H9 (cell line): ENCODE data around the gene ZNF786. TPM values are rescaled to one million over a fixed set of nuclear protein-coding genes. Genes with fewer than 3 reads are reported as not detected.

Source experiments
- DNase-seq: peaks from one replicate; pipeline ENCODE4 v3.0.0-alpha.2; 2017
- H2AFZ ChIP-seq: one replicate; pipeline ENCODE4 v1.6.1; 2013; ENCODE audit warnings: mild to moderate bottlenecking, low read length, control low read depth, moderate library complexity
- H2AK5ac ChIP-seq: 2 replicates; pipeline ENCODE4 v1.6.1; 2013; ENCODE audit warnings: low read length, control low read depth, mixed read lengths; ENCODE audit not compliant: insufficient read length
- H2BK120ac ChIP-seq: one replicate; pipeline ENCODE4 v1.6.1; 2013; ENCODE audit warnings: low read depth, mild to moderate bottlenecking, low read length, control low read depth, inconsistent platforms; ENCODE audit not compliant: poor library complexity, severe bottlenecking
- H2BK12ac ChIP-seq: 2 replicates; pipeline ENCODE4 v1.6.1; 2013; ENCODE audit warnings: low read length, control low read depth, mixed read lengths, low read depth; ENCODE audit not compliant: insufficient read length
- H2BK15ac ChIP-seq: 2 replicates; pipeline ENCODE4 v1.6.1; 2013; ENCODE audit warnings: low read depth, low read length, control low read depth
- H2BK20ac ChIP-seq: one replicate; pipeline ENCODE4 v1.6.1; 2013; ENCODE audit warnings: low read depth, mild to moderate bottlenecking, low read length, control low read depth, inconsistent platforms; ENCODE audit not compliant: poor library complexity, severe bottlenecking
- H2BK5ac ChIP-seq: 2 replicates; pipeline ENCODE4 v1.6.1; 2013; ENCODE audit warnings: low read length, control low read depth, mixed read lengths; ENCODE audit not compliant: insufficient read length
- H3K14ac ChIP-seq: 2 replicates; pipeline ENCODE4 v1.6.1; 2013; ENCODE audit warnings: low read length, control low read depth; ENCODE audit not compliant: insufficient read depth
- H3K18ac ChIP-seq: 2 replicates; pipeline ENCODE4 v1.6.1; 2013; ENCODE audit warnings: low read depth, mild to moderate bottlenecking, mixed read lengths, low read length, control low read depth; ENCODE audit not compliant: insufficient read length
- H3K23ac ChIP-seq: 2 replicates; pipeline ENCODE4 v1.6.1; 2013; ENCODE audit warnings: low read length, control low read depth, mixed read lengths, low read depth; ENCODE audit not compliant: insufficient read length
- H3K23me2 ChIP-seq: 2 replicates; pipeline ENCODE4 v1.6.1; 2013; ENCODE audit warnings: low read depth, mild to moderate bottlenecking, mixed read lengths, low read length, control low read depth; ENCODE audit not compliant: insufficient read length, poor library complexity, severe bottlenecking
- H3K27ac ChIP-seq: 2 replicates; pipeline ENCODE4 v1.5.1; 2013; ENCODE audit warnings: low read length, control low read depth, mixed read lengths, low read depth; ENCODE audit not compliant: insufficient read length
- H3K27me3 ChIP-seq: 2 replicates; pipeline ENCODE4 v1.6.1; 2013; ENCODE audit warnings: low read length, control low read depth, inconsistent platforms; ENCODE audit not compliant: insufficient read depth
- H3K4ac ChIP-seq: 2 replicates; pipeline ENCODE4 v1.6.1; 2013; ENCODE audit warnings: low read depth, mild to moderate bottlenecking, control low read depth, inconsistent platforms, low read length, moderate library complexity
- H3K4me1 ChIP-seq: 2 replicates; pipeline ENCODE4 v1.6.1; 2013; ENCODE audit warnings: low read length, control low read depth, inconsistent platforms; ENCODE audit not compliant: insufficient read depth
- H3K4me2 ChIP-seq: 2 replicates; pipeline ENCODE4 v1.6.1; 2013; ENCODE audit warnings: low read length, control low read depth, mixed read lengths; ENCODE audit not compliant: insufficient read length, insufficient read depth
- H3K56ac ChIP-seq: 2 replicates; pipeline ENCODE4 v1.6.1; 2013; ENCODE audit warnings: low read depth, mild to moderate bottlenecking, mixed read lengths, low read length, control low read depth; ENCODE audit not compliant: insufficient read length
- H3K79me1 ChIP-seq: 2 replicates; pipeline ENCODE4 v1.6.1; 2013; ENCODE audit warnings: low read depth, mild to moderate bottlenecking, moderate library complexity, low read length, control low read depth, inconsistent platforms; ENCODE audit not compliant: insufficient read depth, poor library complexity, severe bottlenecking
- H3K79me2 ChIP-seq: 2 replicates; pipeline ENCODE4 v1.6.1; 2013; ENCODE audit warnings: low read length, control low read depth, inconsistent platforms; ENCODE audit not compliant: insufficient read depth
- H3K9ac ChIP-seq: 2 replicates; pipeline ENCODE4 v1.6.1; 2013; ENCODE audit warnings: low read length, control low read depth, mixed read lengths; ENCODE audit not compliant: insufficient read length; ENCODE audit errors: extremely low read depth
- H3K9me3 ChIP-seq: one replicate; pipeline ENCODE4 v1.6.1; 2013; ENCODE audit warnings: low read depth, low read length, inconsistent platforms; ENCODE audit not compliant: control insufficient read depth
- H3T11ph ChIP-seq: one replicate; pipeline ENCODE4 v1.6.1; 2013; ENCODE audit warnings: mild to moderate bottlenecking, low read length, control low read depth, inconsistent platforms
- H4K20me1 ChIP-seq: one replicate; pipeline ENCODE4 v1.6.1; 2013; ENCODE audit not compliant: control insufficient read depth, insufficient read length, insufficient read depth
- H4K5ac ChIP-seq: 2 replicates; pipeline ENCODE4 v1.6.1; 2013; ENCODE audit warnings: low read depth, mild to moderate bottlenecking, mixed read lengths, low read length, control low read depth; ENCODE audit not compliant: insufficient read length
- H4K8ac ChIP-seq: replicated peaks from 2 replicates; pipeline ENCODE4 v1.6.1; 2013; ENCODE audit warnings: low read length, control low read depth, mixed read lengths, low read depth; ENCODE audit not compliant: insufficient read length
- H4K91ac ChIP-seq: 2 replicates; pipeline ENCODE4 v1.6.1; 2013; ENCODE audit warnings: low read depth, mild to moderate bottlenecking, moderate library complexity, mixed read lengths, low read length, control low read depth; ENCODE audit not compliant: insufficient read length
- H3K27ac Mint-ChIP-seq, 3 experiments: 2 replicates in 2 of 3; 3 replicates in 1 of 3; pipeline ENCODE4 v1.8.0; 2020 to 2021; ENCODE audit warnings: mixed read lengths in 3 of 3, mild to moderate bottlenecking in 1 of 3, moderate library complexity in 1 of 3
- H3K27me3 Mint-ChIP-seq: 2 replicates; pipeline ENCODE4 v1.8.0; 2021; ENCODE audit warnings: low read depth, mild to moderate bottlenecking, moderate library complexity, mixed read lengths
- H3K36me3 Mint-ChIP-seq, 3 experiments: 2 replicates in 2 of 3; 3 replicates in 1 of 3; pipeline ENCODE4 v1.8.0; 2020 to 2021; ENCODE audit warnings: low read depth in 3 of 3, mixed read lengths in 3 of 3; ENCODE audit not compliant: insufficient read depth in 1 of 3
- H3K4me1 Mint-ChIP-seq, 2 experiments: 2 replicates each; pipeline ENCODE4 v1.8.0; 2020; ENCODE audit warnings: mixed read lengths in 2 of 2
- H3K4me3 Mint-ChIP-seq, 2 experiments: 2 replicates in 1 of 2; 3 replicates in 1 of 2; pipeline ENCODE4 v1.8.0; 2020 to 2021; ENCODE audit warnings: mild to moderate bottlenecking in 2 of 2, mixed read lengths in 2 of 2, moderate library complexity in 1 of 2
- H3K9me3 Mint-ChIP-seq, 2 experiments: 2 replicates in 1 of 2; 3 replicates in 1 of 2; pipeline ENCODE4 v1.8.0; 2020; ENCODE audit warnings: mild to moderate bottlenecking in 2 of 2, mixed read lengths in 2 of 2, moderate library complexity in 1 of 2
- WGBS: extraction: QIAGEN DNeasy Blood & Tissue Kit; methylation state at CpG from one replicate; pipeline ENCODE4 v1.1.7; 2013; ENCODE audit warnings: missing lambda C conversion rate, low lambda C conversion rate, mixed read lengths; ENCODE audit not compliant: insufficient read length; ENCODE audit errors: extremely low coverage; 5-methylcytosine and 5-hydroxymethylcytosine counted together
- total RNA-seq: library from RNA; stranded (reverse); gene quantifications from 2 replicates; pipeline ENCODE4 v1.2.1, GENCODE V29; 2021
- TF ChIP-seq, protein P1 (sequence below): fragments of 200-600 bp; sonication (generic); conservative IDR thresholded peaks from 3 replicates; pipeline ENCODE4 v1.8.0; 2021; ENCODE audit warnings: antibody characterized with exemption, mild to moderate bottlenecking

Gene ZNF786
- total RNA-seq, 1 experiment from 2014 or later, result 25.1 TPM

DNA sequence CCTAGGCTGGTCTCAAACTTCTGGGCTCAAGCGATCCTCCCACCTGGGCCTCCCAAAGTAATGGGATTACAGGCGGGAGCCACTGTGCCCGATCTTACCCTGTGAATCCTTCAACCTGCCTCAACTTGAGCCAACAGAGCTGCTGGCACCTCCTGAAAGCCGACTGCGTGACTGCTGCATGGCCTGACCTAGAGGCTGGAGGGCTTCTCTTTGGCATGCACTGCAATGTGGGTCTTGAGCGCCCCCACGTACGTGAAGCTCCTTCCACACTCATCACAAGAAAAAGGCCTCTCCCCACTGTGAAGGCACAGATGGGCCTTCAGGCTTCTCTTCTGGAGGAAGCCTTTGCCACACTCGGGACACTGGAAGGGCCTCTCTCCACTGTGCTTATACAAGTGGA is 12.9 kb upstream of the ZNF786 start:
- Histone ChIP-seq H2BK15ac (no peak overlapping the region), H3K27me3 (no peaks in the 10 kb centered on the region), H2BK12ac (no peak overlapping the region), H3K9me3 (no peaks in the 10 kb centered on the region), H3K56ac (no peak overlapping the region), H2BK120ac (no peak overlapping the region), H4K8ac (no peak overlapping the region), H3K23me2 (no peaks in the 10 kb centered on the region), H3K23ac (no peak overlapping the region), H3K79me2 (no peaks in the 10 kb centered on the region), H3K4ac (no peak overlapping the region), H2AFZ (no peak overlapping the region), H3K79me1 (no peaks in the 10 kb centered on the region), H2BK20ac (no peak overlapping the region), H3K14ac (no peak overlapping the region), H3K4me1 (no peaks in the 10 kb centered on the region), H3K4me2 (no peak overlapping the region), H4K91ac (no peak overlapping the region), H3T11ph (no peak overlapping the region), H4K20me1 (no peaks in the 10 kb centered on the region), H3K27ac (no peak overlapping the region), H3K18ac (no peak overlapping the region), H2AK5ac (no peak overlapping the region), H3K9ac (no peak overlapping the region), H2BK5ac (no peak overlapping the region), H4K5ac (no peak overlapping the region)
- peak; percentile 36 for DNase-seq
- Mint-ChIP-seq H3K27me3 (no peaks in the 10 kb centered on the region), H3K4me3 (no peak overlapping the region), H3K27ac (no peak overlapping the region; a peak in 1 of 7 replicates), H3K4me1 (peaks cover 0 to 2% of the 10 kb centered on the region in 2 experiments; a peak in 1 of 4 replicates), H3K9me3 (no peaks in the 10 kb centered on the region), H3K36me3 (peaks cover 8 to 12% (median 11%) of the 10 kb centered on the region in 3 experiments; a peak in 6 of 7 replicates)
- TF ChIP-seq, protein P1, sequence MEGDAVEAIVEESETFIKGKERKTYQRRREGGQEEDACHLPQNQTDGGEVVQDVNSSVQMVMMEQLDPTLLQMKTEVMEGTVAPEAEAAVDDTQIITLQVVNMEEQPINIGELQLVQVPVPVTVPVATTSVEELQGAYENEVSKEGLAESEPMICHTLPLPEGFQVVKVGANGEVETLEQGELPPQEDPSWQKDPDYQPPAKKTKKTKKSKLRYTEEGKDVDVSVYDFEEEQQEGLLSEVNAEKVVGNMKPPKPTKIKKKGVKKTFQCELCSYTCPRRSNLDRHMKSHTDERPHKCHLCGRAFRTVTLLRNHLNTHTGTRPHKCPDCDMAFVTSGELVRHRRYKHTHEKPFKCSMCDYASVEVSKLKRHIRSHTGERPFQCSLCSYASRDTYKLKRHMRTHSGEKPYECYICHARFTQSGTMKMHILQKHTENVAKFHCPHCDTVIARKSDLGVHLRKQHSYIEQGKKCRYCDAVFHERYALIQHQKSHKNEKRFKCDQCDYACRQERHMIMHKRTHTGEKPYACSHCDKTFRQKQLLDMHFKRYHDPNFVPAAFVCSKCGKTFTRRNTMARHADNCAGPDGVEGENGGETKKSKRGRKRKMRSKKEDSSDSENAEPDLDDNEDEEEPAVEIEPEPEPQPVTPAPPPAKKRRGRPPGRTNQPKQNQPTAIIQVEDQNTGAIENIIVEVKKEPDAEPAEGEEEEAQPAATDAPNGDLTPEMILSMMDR, result peak; percentile 17; the same call in 1 of the 3 replicates
- no CpG with 5 or more reads among the region's 9 CpGs for WGBS
